Gastrocnemius medialis (tissue), 4 donors: ENCODE measurements around the gene MED6. TPM values are rescaled to one million over a fixed set of nuclear protein-coding genes. Genes with fewer than 3 reads are reported as not detected.

ENCODE experiments used
- ATAC-seq, 2 donors: fragments of 150-250 bp; one replicate each; pipeline ENCODE4 v1.9.1; 2016
- DNase-seq, 2 donors: peaks; one replicate each; pipeline ENCODE4 v3.0.0-alpha.2; 2019
- H3K27ac ChIP-seq, 4 donors: fragments of 200-600 bp; sonication (generic); 1 replicate in 1 of 4; 2 replicates in 3 of 4; pipeline ENCODE4 v1.5.1; 2016 to 2018; ENCODE audit warnings: mild to moderate bottlenecking in 2 of 4, moderate library complexity in 1 of 4
- H3K27me3 ChIP-seq, 3 donors: fragments of 200-600 bp; sonication (generic) in 2 of 3; 1 replicate in 1 of 3; 2 replicates in 2 of 3; pipeline versions ENCODE4 v1.5.1 to v1.6.0; 2016 to 2019; ENCODE audit warnings: mild to moderate bottlenecking in 1 of 3, moderate library complexity in 1 of 3
- H3K36me3 ChIP-seq, 2 donors: fragments of 200-600 bp; sonication (generic) in 1 of 2; one replicate each; pipeline ENCODE4 v1.5.1; 2017 to 2018
- H3K4me1 ChIP-seq, 2 donors: fragments of 200-600 bp; sonication (generic) in 1 of 2; one replicate each; pipeline ENCODE4 v1.5.1; 2016 to 2017; ENCODE audit warnings: mild to moderate bottlenecking in 2 of 2
- H3K4me3 ChIP-seq, 4 donors: fragments of 200-600 bp; sonication (generic) in 3 of 4; 1 replicate in 1 of 4; 2 replicates in 3 of 4; pipeline ENCODE4 v1.5.1; 2016 to 2019; ENCODE audit warnings: mild to moderate bottlenecking in 2 of 4
- H3K9me3 ChIP-seq, 3 donors: fragments of 200-600 bp; sonication (generic) in 2 of 3; 1 replicate in 1 of 3; 2 replicates in 2 of 3; pipeline ENCODE4 v1.5.1; 2016 to 2019
- POLR2A ChIP-seq, 2 donors: fragments of 450-650 bp; IDR thresholded peaks; one replicate each; pipeline ENCODE4 v1.6.1; 2017; ENCODE audit warnings: antibody characterized with exemption in 2 of 2, mild to moderate bottlenecking in 2 of 2, moderate library complexity in 2 of 2
- in situ Hi-C, 4 donors: fragments of 200-750 bp; cut with MboI; loops; one replicate each; pipeline versions ENCODE4 v1.15.0 to v1.8.0; 2017; ENCODE audit warnings: low sequenced_read_pairs in 4 of 4
- intact Hi-C: fragments of 100-400 bp; cut with DNase I; formaldehyde crosslinking; loops from one replicate; pipeline ENCODE4 v1.15.1; 2023; ENCODE audit warnings: low total_unique reads
- total RNA-seq, 4 donors: library from RNA; depleted of rRNA; stranded (reverse); fragments of >200 nt; gene quantifications; one replicate each; pipeline versions ENCODE4 v1.1.0 to v1.2.3, GENCODE V29; 2016
- TF ChIP-seq, protein P1 (sequence below), 5 experiments: fragments of 450-650 bp in 3 of 5; fragments of 200-600 bp in 2 of 5; sonication (generic) in 2 of 5; IDR thresholded peaks in 4 of 5; conservative IDR thresholded peaks in 1 of 5; 1 replicate in 4 of 5; 2 replicates in 1 of 5; pipeline ENCODE4 v1.5.1; 2016 to 2019; ENCODE audit warnings: antibody characterized with exemption in 5 of 5, mild to moderate bottlenecking in 3 of 5, moderate library complexity in 3 of 5

The MED6 gene
- total RNA-seq, 4 donors from 2014 or later = 13.9 to 25.0 (median 20.2) TPM

DNA sequence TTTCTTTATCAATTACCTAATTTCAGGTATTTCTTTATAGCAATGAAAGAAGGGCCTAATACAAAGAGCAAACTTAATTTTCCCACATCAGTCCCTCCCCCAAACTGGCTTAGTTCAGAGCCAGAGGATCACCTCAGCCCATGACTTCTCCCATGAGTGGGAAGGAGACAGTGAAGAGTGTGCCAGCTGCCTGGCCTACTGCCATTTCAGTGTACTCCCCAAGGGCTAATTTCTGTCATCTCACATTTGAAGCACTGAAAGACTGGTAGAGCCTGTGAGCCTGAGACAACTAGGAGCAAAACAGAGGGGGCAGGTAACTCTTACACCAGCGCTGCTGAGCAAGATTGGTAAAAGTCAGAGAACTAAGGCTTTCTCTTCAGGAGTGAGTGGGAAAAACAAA, 36.6 kb downstream of the MED6 start:
- ATAC-seq = no peak
- no peaks in the 10 kb centered on the region for H3K27me3 ChIP-seq
- H3K27ac ChIP-seq = no peak overlapping the region
- intact Hi-C loops (no loop called here), in situ Hi-C loops (no loop called here)
- H3K4me1 ChIP-seq = peaks cover 0 to 12% of the 10 kb centered on the region in 2 donors
- H3K9me3 ChIP-seq = no peaks in the 10 kb centered on the region
- peaks cover 0 to 30% of the 10 kb centered on the region in 2 donors for H3K36me3 ChIP-seq
- TF ChIP-seq POLR2A (IDR thresholded peaks at IDR 0.05) = no peak
- TF ChIP-seq, protein P1, sequence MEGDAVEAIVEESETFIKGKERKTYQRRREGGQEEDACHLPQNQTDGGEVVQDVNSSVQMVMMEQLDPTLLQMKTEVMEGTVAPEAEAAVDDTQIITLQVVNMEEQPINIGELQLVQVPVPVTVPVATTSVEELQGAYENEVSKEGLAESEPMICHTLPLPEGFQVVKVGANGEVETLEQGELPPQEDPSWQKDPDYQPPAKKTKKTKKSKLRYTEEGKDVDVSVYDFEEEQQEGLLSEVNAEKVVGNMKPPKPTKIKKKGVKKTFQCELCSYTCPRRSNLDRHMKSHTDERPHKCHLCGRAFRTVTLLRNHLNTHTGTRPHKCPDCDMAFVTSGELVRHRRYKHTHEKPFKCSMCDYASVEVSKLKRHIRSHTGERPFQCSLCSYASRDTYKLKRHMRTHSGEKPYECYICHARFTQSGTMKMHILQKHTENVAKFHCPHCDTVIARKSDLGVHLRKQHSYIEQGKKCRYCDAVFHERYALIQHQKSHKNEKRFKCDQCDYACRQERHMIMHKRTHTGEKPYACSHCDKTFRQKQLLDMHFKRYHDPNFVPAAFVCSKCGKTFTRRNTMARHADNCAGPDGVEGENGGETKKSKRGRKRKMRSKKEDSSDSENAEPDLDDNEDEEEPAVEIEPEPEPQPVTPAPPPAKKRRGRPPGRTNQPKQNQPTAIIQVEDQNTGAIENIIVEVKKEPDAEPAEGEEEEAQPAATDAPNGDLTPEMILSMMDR (IDR thresholded peaks at IDR 0.05 in 4 of 5, conservative IDR thresholded peaks at IDR 0.05 in 1 of 5) = no peak
- no peak for DNase-seq
- no peak overlapping the region for H3K4me3 ChIP-seq

DNA sequence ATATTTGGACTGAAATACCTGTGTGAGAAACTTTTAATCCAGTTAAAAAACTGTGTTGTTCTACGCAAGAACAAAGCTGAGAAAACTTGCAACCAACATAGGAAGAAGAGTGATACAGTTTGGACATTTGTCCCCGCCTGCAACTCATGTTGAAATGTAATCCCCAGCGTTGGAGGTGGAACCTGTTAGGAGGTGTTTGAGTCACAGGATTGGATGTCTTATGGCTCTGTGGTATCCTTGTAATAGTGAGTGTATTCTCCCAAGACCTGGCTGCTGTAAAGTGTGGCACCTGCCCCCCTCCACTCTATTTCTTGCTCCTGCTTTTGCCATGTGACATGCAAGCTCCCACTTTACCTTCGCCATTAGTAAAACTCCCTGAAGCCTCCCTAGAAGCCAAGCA, 37.0 kb downstream of the MED6 start:
- intact Hi-C loops = no loop called here
- DNase-seq = no peak

DNA sequence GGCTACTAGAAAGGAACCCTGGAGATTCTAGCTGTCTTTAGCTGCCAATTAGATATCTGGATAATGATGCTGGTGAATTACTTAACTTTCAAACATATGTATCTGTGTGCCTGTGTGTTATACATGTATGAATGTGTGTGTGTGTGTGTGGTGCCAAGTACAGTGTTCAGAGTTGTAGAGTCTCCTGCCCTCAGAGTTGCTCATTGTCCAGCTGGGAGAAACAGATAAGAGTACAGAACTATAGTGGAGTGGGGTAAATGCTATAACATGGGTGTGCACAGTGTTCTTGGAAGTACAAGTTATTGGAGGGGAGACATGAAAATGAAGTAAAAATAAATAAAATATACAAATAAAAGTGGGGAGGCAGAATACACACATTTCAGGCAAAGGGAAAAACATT, 42.1 kb downstream of the MED6 start:
- TF ChIP-seq POLR2A (IDR thresholded peaks at IDR 0.05) = no peak
- TF ChIP-seq, protein P1 (IDR thresholded peaks at IDR 0.05 in 4 of 5, conservative IDR thresholded peaks at IDR 0.05 in 1 of 5) = no peak
- Histone ChIP-seq H3K9me3 (no peaks in the 10 kb centered on the region), H3K4me1 (peaks cover 0 to 5% of the 10 kb centered on the region in 2 donors), H3K27me3 (no peaks in the 10 kb centered on the region), H3K36me3 (peaks cover 0 to 5% of the 10 kb centered on the region in 2 donors), H3K27ac (no peak overlapping the region), H3K4me3 (no peak overlapping the region)
- ATAC-seq (no peak), DNase-seq (no peak)
- intact Hi-C loops = no loop called here
- in situ Hi-C loops = no loop called here

More for the DNA sequence above, 37.0 kb downstream of the MED6 start:
- in situ Hi-C loops = no loop called here
- no peaks in the 10 kb centered on the region for H3K27me3 ChIP-seq
- peaks cover 0 to 30% of the 10 kb centered on the region in 2 donors for H3K36me3 ChIP-seq
- no peak overlapping the region for H3K4me3 ChIP-seq
- H3K9me3 ChIP-seq = no peaks in the 10 kb centered on the region
- peaks cover 0 to 12% of the 10 kb centered on the region in 2 donors for H3K4me1 ChIP-seq
- peak; percentile 49 to 82 for ATAC-seq
- no peak overlapping the region for H3K27ac ChIP-seq
- TF ChIP-seq, protein P1 (IDR thresholded peaks at IDR 0.05 in 4 of 5, conservative IDR thresholded peaks at IDR 0.05 in 1 of 5) = no peak
- no peak for TF ChIP-seq POLR2A (IDR thresholded peaks at IDR 0.05)

DNA sequence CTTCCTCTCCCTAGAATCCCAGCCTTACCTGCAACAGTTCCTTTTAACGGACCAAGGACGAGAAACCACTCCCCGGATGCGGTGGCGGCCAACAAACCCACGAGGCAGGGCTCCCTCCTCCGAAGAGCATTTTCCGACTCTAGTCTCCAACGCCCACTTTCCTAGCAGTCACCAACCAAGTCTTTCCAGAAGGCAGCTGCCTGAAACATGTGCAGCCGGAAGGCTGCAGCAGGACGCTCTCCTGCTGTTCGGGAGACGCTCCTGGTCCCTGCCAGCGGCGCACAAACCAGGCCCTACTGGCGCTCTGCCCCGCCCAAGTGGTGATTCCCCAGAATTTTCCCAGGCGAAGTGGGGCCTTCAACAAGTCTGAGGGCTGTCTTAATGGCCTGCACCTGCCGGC, 44.6 kb downstream of the MED6 start:
- Histone ChIP-seq H3K4me1 (no peaks in the 10 kb centered on the region), H3K4me3 (peak overlapping the region in 2 of 4 donors; percentile 21 to 32), H3K36me3 (no peaks in the 10 kb centered on the region), H3K9me3 (no peaks in the 10 kb centered on the region), H3K27me3 (no peaks in the 10 kb centered on the region), H3K27ac (no peak overlapping the region)
- DNase-seq = no peak
- TF ChIP-seq POLR2A (IDR thresholded peaks at IDR 0.05) = no peak
- TF ChIP-seq, protein P1 (IDR thresholded peaks at IDR 0.05 in 4 of 5, conservative IDR thresholded peaks at IDR 0.05 in 1 of 5) = no peak
- peak in 1 of 2 donors; percentile 21 for ATAC-seq
- intact Hi-C loops = no loop called here
- in situ Hi-C loops = no loop called here

DNA sequence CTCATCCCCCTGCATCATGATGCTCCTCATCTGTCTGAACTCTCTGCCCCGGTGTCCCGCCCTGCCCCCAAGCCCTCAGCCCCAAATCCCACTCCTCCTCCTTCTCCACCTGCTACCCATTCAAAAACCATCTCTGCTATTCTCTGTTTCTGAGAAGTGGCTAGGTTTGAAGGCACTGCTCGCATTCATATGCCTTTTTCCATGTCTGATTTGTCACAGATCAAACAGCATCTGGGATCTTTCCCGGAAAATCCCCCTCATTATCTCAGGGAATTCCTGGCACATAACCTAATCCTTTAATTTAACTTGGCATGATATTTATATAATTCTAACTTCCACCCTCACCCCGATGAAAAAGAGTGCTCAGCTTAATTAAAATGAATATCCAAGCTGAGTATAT, 62.4 kb downstream of the MED6 start:
- in situ Hi-C loops (no loop called here), intact Hi-C loops (no loop called here)
- H3K27me3 ChIP-seq = no peaks in the 10 kb centered on the region
- no peak overlapping the region for H3K4me3 ChIP-seq
- H3K4me1 ChIP-seq = peaks cover 0 to 9% of the 10 kb centered on the region in 2 donors
- ATAC-seq (no peak), DNase-seq (no peak)
- H3K27ac ChIP-seq = no peak overlapping the region
- H3K9me3 ChIP-seq = no peaks in the 10 kb centered on the region
- no peaks in the 10 kb centered on the region for H3K36me3 ChIP-seq
- TF ChIP-seq, protein P1 (IDR thresholded peaks at IDR 0.05 in 4 of 5, conservative IDR thresholded peaks at IDR 0.05 in 1 of 5) = no peak
- no peak for TF ChIP-seq POLR2A (IDR thresholded peaks at IDR 0.05)
